GM06990 (cell line): Measurements from ENCODE around the gene CFAP100.

Experiments used
- DNase-seq: peaks from one replicate; pipeline ENCODE4 v3.0.0-alpha.2; 2011; ENCODE audit not compliant: insufficient read length; ENCODE audit errors: extremely low read depth
- H3K27me3 ChIP-seq: replicated peaks from 2 replicates; pipeline ENCODE4 v1.6.0; 2011; ENCODE audit warnings: low read length; ENCODE audit not compliant: control insufficient read depth, insufficient read depth
- H3K36me3 ChIP-seq: 2 replicates; pipeline ENCODE4 v1.5.1; 2011; ENCODE audit warnings: low read length; ENCODE audit not compliant: control insufficient read depth, insufficient read depth
- H3K4me3 ChIP-seq: replicated peaks from 2 replicates; pipeline ENCODE4 v1.5.1; 2011; ENCODE audit warnings: low read depth, mild to moderate bottlenecking, control low read depth, low read length
- TF ChIP-seq, protein P1 (sequence below): IDR thresholded peaks from 2 replicates; pipeline ENCODE4 v1.5.1; 2011; ENCODE audit warnings: low read length, control low read depth, mild to moderate bottlenecking, inconsistent platforms; ENCODE audit not compliant: insufficient read depth, poor library complexity, severe bottlenecking

The CFAP100 gene

DNA sequence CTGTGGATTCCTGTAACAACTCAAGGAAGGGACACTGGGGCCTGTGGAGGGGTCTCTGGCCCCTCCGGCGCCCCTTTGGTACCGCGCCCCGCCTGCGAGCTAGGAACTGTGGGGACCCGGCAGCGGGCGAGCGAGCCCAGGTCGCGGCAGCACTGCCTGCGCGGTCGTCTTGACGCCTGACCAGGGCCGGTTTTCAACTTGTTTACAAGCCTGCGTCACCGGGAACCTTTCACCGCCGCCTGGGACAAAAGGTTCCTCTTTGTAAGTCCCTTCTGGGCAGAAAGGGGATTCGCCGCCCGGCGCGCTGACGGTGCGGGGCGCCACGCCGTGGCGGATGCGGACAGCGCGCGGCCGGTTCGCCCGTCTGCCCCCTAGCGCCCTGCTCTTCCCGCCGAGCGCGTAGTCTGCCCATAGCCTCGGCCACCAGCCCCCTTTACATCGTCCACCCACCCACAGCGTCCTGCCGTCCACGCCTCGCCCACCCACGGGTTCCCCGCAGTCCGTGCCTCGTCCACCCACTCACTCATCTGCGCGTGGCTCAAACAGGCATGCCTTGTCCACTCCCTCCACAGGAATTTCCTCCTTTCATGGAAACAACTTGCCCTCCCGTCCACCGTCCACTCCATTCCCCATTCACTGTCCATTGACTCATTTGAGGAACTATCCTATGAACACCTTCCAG lies 5.5 kb upstream of the CFAP100 start:
- H3K27me3 ChIP-seq, result no peaks in the 10 kb centered on the region
- TF ChIP-seq, protein P1, sequence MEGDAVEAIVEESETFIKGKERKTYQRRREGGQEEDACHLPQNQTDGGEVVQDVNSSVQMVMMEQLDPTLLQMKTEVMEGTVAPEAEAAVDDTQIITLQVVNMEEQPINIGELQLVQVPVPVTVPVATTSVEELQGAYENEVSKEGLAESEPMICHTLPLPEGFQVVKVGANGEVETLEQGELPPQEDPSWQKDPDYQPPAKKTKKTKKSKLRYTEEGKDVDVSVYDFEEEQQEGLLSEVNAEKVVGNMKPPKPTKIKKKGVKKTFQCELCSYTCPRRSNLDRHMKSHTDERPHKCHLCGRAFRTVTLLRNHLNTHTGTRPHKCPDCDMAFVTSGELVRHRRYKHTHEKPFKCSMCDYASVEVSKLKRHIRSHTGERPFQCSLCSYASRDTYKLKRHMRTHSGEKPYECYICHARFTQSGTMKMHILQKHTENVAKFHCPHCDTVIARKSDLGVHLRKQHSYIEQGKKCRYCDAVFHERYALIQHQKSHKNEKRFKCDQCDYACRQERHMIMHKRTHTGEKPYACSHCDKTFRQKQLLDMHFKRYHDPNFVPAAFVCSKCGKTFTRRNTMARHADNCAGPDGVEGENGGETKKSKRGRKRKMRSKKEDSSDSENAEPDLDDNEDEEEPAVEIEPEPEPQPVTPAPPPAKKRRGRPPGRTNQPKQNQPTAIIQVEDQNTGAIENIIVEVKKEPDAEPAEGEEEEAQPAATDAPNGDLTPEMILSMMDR, result peak; percentile 59
- H3K4me3 ChIP-seq, result no peak overlapping the region
- DNase-seq, result peak; percentile 81
- H3K36me3 ChIP-seq, result no peaks in the 10 kb centered on the region

DNA sequence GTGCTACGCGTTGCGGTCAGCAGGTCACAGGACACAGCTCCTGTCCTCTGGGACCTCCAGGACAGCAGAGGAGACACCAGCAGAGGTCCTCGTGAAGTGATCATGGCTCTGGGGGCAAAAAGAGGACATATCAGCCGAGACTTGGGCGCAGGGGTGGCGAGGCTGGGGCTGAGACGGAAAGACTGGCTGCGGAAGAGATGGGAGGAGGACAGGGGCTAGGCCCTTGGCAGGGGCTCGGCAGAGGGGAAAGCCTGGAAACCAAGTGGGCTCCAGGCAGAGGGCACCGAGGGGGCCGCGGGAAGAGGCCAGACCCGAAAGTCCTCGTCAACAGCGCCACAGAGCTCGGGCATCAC lies 4.9 kb upstream of the CFAP100 start:
- TF ChIP-seq, protein P1, result no peak
- DNase-seq, result no peak
- H3K36me3 ChIP-seq, result no peaks in the 10 kb centered on the region
- H3K4me3 ChIP-seq, result no peak overlapping the region
- H3K27me3 ChIP-seq, result no peaks in the 10 kb centered on the region

- no peak for DNase-seq
- TF ChIP-seq, protein P1, result no peak
- Histone ChIP-seq H3K36me3 (no peaks in the 10 kb centered on the region), H3K4me3 (no peak overlapping the region), H3K27me3 (no peaks in the 10 kb centered on the region)
Measured at GRCh38 chr3:126390201-126390600, 4.5 kb upstream of the CFAP100 start.

DNA sequence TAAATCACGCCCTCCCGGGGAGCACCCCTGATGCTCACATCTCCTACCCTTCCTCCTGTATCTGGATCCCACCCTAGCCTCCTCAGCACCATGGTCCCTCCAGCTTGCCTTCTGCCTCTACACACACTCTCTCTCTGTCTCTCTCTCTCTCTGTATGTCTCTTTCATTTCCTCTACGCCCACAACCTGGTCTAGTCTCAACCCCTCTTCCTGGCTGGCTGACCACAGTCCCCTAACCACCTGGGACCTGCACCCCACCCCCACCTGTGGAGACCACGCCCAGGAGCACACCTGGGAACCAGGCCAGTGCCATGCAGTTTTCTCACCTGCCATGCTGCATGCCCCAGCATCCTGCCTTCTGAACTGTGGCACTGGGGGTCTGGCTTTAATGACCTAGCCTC lies 4.0 kb upstream of the CFAP100 start:
- TF ChIP-seq, protein P1, result no peak
- Histone ChIP-seq H3K27me3 (no peaks in the 10 kb centered on the region), H3K4me3 (no peak overlapping the region), H3K36me3 (no peaks in the 10 kb centered on the region)
- no peak for DNase-seq

GRCh38 chr3:126391631-126392030 lies 3.1 kb upstream of the CFAP100 start:
- TF ChIP-seq, protein P1, result no peak
- H3K27me3 ChIP-seq, result no peaks in the 10 kb centered on the region
- H3K36me3 ChIP-seq, result no peaks in the 10 kb centered on the region
- H3K4me3 ChIP-seq, result no peak overlapping the region
- no peak for DNase-seq

- Histone ChIP-seq H3K36me3 (no peaks in the 10 kb centered on the region), H3K4me3 (no peak overlapping the region), H3K27me3 (no peaks in the 10 kb centered on the region)
- TF ChIP-seq, protein P1, result no peak
- DNase-seq, result no peak
Measured at GRCh38 chr3:126392246-126392645, 2.5 kb upstream of the CFAP100 start.
